GM21529 (cell line): Measurements from ENCODE around the gene DPM2.

Experiments
- ATAC-seq: cut with Tn5 transposase; IDR thresholded peaks from one replicate; pipeline ENCODE4 v1.9.1; 2021; ENCODE audit not compliant: unreplicated experiment

DPM2 gene

GRCh38 chr9:127938298-127938690, 640 bp upstream of the DPM2 start:
- no peak for ATAC-seq

- ATAC-seq = no peak
These were observed 632 bp downstream of the DPM2 start for GRCh38 chr9:127937056-127937387.

- ATAC-seq = no peak
These were observed 1.3 kb downstream of the DPM2 start for GRCh38 chr9:127936347-127936852.

GRCh38 chr9:127935765-127936221, 1.9 kb downstream of the DPM2 start:
- ATAC-seq = no peak

GRCh38 chr9:127934986-127935385, 2.7 kb downstream of the DPM2 start:
- no peak for ATAC-seq

- no peak for ATAC-seq
These were observed 3.4 kb downstream of the DPM2 start for GRCh38 chr9:127934248-127934647.

- peak; percentile 24 for ATAC-seq
These were observed 6.4 kb downstream of the DPM2 start for GRCh38 chr9:127931092-127931881.

GRCh38 chr9:127930231-127931091, 7.2 kb downstream of the DPM2 start, which contains the start of gene PIP5KL1:
Gene PIP5KL1 (minus strand): TSS chr9:127930777. CDS start chr9:127930752, 25 bp downstream.
- ATAC-seq = peak; percentile 79

- ATAC-seq = no peak
These were observed 8.1 kb downstream of the DPM2 start for GRCh38 chr9:127929625-127929979.

- no peak for ATAC-seq
These were observed 8.7 kb downstream of the DPM2 start for GRCh38 chr9:127928676-127929624.

- ATAC-seq = no peak
These were observed 9.5 kb downstream of the DPM2 start for GRCh38 chr9:127927988-127928675.

- ATAC-seq = no peak
These were observed 10.3 kb downstream of the DPM2 start for GRCh38 chr9:127927201-127927987.

GRCh38 chr9:127926906-127927200, 10.8 kb downstream of the DPM2 start:
- ATAC-seq = no peak

- no peak for ATAC-seq
These were observed 11.4 kb downstream of the DPM2 start for GRCh38 chr9:127925959-127926905.

GRCh38 chr9:127924736-127925444, 12.8 kb downstream of the DPM2 start:
- ATAC-seq = no peak

- ATAC-seq = no peak
These were observed 13.9 kb downstream of the DPM2 start for GRCh38 chr9:127923771-127924170.

- ATAC-seq = no peak
These were observed 14.6 kb downstream of the DPM2 start for GRCh38 chr9:127923046-127923445.

GRCh38 chr9:127921557-127922120, 16.0 kb downstream of the DPM2 start:
- no peak for ATAC-seq
